ENCODE results near the gene FRMPD4.

Gene FRMPD4

DNA sequence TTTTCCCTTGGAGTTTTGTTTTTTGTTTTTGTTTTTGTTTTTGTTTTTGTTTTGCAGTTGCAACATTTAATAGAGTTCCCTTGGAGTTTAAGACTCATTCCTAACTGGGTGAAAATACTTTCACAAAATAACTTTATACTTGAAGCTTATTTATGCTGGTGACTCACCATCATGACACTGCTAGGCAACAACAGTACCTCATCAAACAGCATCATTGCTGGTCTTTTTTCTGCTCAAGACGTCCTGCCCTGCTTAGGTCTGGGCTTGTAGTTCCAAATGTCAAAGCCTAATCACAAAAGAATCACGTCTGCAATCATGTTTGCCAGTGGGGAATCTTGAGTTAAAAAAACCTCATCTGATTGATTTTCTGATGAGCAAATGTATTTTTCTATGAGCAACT is 547.3 kb downstream of the FRMPD4 start:
- TF ChIP-seq, protein P1, sequence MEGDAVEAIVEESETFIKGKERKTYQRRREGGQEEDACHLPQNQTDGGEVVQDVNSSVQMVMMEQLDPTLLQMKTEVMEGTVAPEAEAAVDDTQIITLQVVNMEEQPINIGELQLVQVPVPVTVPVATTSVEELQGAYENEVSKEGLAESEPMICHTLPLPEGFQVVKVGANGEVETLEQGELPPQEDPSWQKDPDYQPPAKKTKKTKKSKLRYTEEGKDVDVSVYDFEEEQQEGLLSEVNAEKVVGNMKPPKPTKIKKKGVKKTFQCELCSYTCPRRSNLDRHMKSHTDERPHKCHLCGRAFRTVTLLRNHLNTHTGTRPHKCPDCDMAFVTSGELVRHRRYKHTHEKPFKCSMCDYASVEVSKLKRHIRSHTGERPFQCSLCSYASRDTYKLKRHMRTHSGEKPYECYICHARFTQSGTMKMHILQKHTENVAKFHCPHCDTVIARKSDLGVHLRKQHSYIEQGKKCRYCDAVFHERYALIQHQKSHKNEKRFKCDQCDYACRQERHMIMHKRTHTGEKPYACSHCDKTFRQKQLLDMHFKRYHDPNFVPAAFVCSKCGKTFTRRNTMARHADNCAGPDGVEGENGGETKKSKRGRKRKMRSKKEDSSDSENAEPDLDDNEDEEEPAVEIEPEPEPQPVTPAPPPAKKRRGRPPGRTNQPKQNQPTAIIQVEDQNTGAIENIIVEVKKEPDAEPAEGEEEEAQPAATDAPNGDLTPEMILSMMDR (IDR thresholded peaks at IDR 0.05; ENCODE audit: low read depth, low read length): no peak
- no peak overlapping the region for H3K4me3 ChIP-seq (ENCODE audit: low read depth, low read length)

DNA sequence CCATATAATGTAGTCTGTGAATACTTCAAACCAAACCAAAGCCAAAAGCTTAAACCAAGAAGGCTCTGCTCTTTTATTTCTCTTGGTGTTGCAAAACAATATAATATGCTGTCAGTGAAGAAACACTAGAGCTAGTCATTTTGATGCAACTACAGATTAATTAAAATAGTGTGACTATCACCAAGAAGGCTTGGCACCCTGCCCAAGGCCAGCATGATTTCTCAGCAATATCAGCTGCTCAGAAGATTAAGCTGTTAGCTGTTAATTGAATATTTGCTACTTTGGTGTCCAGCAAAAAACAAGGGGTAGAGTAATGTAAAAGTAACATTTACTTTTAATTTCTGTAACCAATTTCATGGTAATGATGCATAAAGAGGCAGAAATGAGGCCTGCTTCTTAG is 548.1 kb downstream of the FRMPD4 start:
- TF ChIP-seq, protein P1 (IDR thresholded peaks at IDR 0.05; ENCODE audit: low read depth, low read length): no peak
- no peak overlapping the region for H3K4me3 ChIP-seq (ENCODE audit: low read depth, low read length)

DNA sequence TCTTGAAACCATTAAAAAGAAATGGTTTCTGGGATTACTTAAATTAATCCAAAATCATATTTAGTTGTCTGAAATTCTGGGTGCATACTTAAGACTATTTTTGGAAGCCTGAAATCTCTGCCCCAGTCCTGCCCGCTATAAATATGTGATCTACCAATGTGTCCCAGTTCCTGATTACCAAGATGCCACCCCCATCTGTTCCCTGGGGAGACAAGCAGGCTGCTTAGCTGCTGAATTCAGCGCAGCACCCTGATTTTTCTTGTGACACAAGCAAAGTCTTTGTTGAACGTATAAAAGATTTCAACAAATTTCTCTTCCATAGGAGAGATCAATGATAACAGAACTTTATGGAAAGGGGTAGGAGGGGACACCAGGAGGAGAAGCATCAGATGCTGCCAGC is 552.4 kb downstream of the FRMPD4 start:
- TF ChIP-seq, protein P1 (IDR thresholded peaks at IDR 0.05; ENCODE audit: low read depth, low read length): no peak
- H3K4me3 ChIP-seq (ENCODE audit: low read depth, low read length): no peak overlapping the region

DNA sequence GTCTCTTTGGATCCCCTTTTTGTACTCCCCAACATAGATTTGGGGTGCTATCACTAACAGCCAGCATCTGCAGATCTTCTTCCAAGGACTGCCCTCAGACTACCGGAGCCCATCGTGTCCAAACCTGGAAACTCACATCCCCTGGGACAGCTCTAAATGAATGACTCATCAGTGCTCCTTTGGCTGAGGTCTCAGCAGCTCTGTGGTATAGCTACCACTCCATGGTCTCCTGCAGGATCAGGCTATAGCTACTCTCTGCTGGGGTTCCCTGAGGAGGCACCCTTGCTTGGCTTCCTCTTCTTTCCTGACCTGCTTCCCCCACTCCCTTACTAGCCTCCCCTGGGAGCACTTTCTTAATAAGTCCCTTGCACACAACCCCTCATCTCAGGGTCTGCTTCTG is 555.5 kb downstream of the FRMPD4 start:
- TF ChIP-seq, protein P1 (IDR thresholded peaks at IDR 0.05; ENCODE audit: low read depth, low read length): no peak
- no peak overlapping the region for H3K4me3 ChIP-seq (ENCODE audit: low read depth, low read length)

DNA sequence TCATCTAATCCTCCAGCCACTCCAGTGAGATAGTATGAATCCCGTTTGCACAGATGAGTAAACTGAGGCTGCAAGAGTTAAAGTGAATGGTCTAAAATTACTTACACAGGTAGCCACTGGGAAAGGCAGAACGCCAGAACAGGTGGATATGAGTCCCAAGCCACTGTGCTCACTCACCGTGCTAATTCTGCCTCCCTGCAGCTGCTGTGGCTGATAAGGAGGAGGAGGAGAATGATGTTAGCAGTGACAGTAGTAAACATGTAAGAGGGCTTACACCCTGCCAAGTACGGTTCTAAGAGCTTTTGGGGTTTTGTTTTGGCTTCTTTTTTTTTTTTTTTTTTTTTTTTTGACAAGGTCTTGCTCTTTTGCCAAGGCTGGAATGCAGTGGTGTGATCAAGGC is 562.5 kb downstream of the FRMPD4 start:
- TF ChIP-seq, protein P1 (IDR thresholded peaks at IDR 0.05; ENCODE audit: low read depth, low read length): no peak
- no peak overlapping the region for H3K4me3 ChIP-seq (ENCODE audit: low read depth, low read length)

DNA sequence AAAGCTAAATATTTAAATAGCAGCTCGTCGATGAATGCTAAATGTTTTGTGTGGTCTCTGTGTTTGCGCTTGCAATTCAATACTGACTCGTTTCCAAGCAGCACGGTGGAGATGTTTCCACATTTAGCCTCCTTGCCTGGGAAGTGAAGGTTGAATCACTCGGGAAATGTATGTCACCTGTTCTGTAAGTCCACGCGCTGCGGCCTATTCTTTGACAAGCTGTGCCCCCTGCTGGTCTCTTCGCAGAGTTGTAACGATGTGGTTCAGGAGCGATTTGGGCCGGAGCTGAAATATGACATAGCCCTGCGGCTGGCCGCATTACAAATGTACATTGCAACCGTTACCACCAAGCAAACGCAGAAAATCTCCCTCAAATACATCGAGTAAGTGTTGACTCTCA is 563.4 kb downstream of the FRMPD4 start:
- TF ChIP-seq, protein P1 (IDR thresholded peaks at IDR 0.05; ENCODE audit: low read depth, low read length): peak; percentile 50
- H3K4me3 ChIP-seq (ENCODE audit: low read depth, low read length): no peak overlapping the region

DNA sequence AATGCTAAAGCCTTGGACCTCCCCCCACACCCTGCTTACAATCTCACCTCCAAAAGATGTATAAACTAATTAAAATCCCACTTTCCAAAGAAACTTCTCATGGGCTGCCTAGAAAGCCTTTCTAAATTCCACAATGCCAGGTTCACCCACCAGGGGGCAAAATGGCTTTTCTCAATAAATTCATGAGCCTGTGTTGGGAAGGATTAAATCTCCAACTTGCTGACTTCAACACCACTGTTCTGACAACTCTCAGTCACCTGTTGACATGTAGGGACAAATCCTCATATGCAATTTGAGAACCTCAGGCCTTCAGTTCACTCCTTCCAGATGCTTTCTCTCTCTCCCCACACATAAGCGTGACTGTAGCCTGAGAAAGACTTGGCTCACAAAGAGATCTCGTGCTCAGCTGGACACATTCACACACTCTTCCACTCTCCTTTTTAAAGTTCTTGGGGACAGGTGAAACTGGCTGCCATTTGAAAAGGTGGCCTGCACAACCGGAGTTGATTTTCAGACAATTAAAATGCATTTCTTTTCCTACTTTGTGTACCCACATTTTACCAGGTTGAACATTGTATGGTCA is 564.3 kb downstream of the FRMPD4 start:
- no peak overlapping the region for H3K4me3 ChIP-seq (ENCODE audit: low read depth, low read length)
- TF ChIP-seq, protein P1 (IDR thresholded peaks at IDR 0.05; ENCODE audit: low read depth, low read length): no peak; the same call in 1 of the 2 replicates

Measured in WI38 (cell line).